Colonic mucosa (tissue), 4 donors: ENCODE data around the gene ACTL8. TPM values are rescaled to one million over a fixed set of nuclear protein-coding genes. Genes with fewer than 3 reads are reported as not detected.

Source experiments
- DNase-seq: peaks from one replicate; pipeline ENCODE4 v3.0.0-alpha.2; 2020
- H3K27ac ChIP-seq: fragments of 200-600 bp; one replicate; pipeline ENCODE4 v1.8.0; 2021
- H3K27me3 ChIP-seq: fragments of 200-600 bp; one replicate; pipeline ENCODE4 v1.8.0; 2021
- H3K36me3 ChIP-seq: fragments of 200-600 bp; one replicate; pipeline ENCODE4 v1.8.0; 2021
- H3K4me1 ChIP-seq: fragments of 200-600 bp; one replicate; pipeline ENCODE4 v1.8.0; 2021; ENCODE audit warnings: mild to moderate bottlenecking
- H3K4me3 ChIP-seq: fragments of 200-600 bp; one replicate; pipeline ENCODE4 v1.8.0; 2021
- H3K9ac ChIP-seq, 2 donors: one replicate each; pipeline ENCODE4 v1.7.0; 2013; ENCODE audit warnings: control low read depth in 2 of 2, low read depth in 2 of 2, low read length in 2 of 2
- H3K9me3 ChIP-seq: fragments of 200-600 bp; one replicate; pipeline ENCODE4 v1.8.0; 2021
- CTCF ChIP-seq: fragments of 200-600 bp; IDR thresholded peaks from one replicate; pipeline ENCODE4 v1.8.0; 2022; ENCODE audit warnings: antibody characterized with exemption, mild to moderate bottlenecking
- intact Hi-C: fragments of 100-400 bp; cut with DNase I; formaldehyde crosslinking; loops from one replicate; pipeline ENCODE4 v1.14.1; 2022
- total RNA-seq, 2 donors: library from RNA; stranded (reverse); fragmentation: NEBNext Ultra II Directional in 1 of 2; extraction: Animal tissue kit (Norgen Biotek cat#: 25700) in 1 of 2; gene quantifications; one replicate each; pipeline ENCODE4 v1.2.1, GENCODE V29; 2021
- donor health status: healthy.
- donor health status: DM: no; HTN: no; CAD: no.
- donor health status: DM: no; HTN: no; CAD: no.

Gene ACTL8
- total RNA-seq, 2 donors from 2014 or later = 0.13 to 2.8 TPM

- H3K4me1 ChIP-seq = no peaks in the 10 kb centered on the region
- intact Hi-C loops = no loop called here
- H3K9me3 ChIP-seq = no peaks in the 10 kb centered on the region
- H3K36me3 ChIP-seq = no peaks in the 10 kb centered on the region
- no peak for DNase-seq
- H3K4me3 ChIP-seq = no peak overlapping the region
- no peak overlapping the region for H3K9ac ChIP-seq
- no peaks in the 10 kb centered on the region for H3K27me3 ChIP-seq
- H3K27ac ChIP-seq = no peak overlapping the region
- no peak for TF ChIP-seq CTCF
These were observed 19.8 kb upstream of the ACTL8 start for GRCh38 chr1:17735348-17735747.

- TF ChIP-seq CTCF = no peak
- Histone ChIP-seq H3K36me3 (no peaks in the 10 kb centered on the region), H3K27ac (no peak overlapping the region), H3K9ac (no peak overlapping the region), H3K27me3 (no peaks in the 10 kb centered on the region), H3K4me1 (no peaks in the 10 kb centered on the region), H3K9me3 (no peaks in the 10 kb centered on the region), H3K4me3 (no peak overlapping the region)
- intact Hi-C loops = no loop called here
- no peak for DNase-seq
These were observed 19.3 kb upstream of the ACTL8 start for GRCh38 chr1:17735793-17736192.

GRCh38 chr1:17736625-17737024 lies 18.5 kb upstream of the ACTL8 start:
- Histone ChIP-seq H3K36me3 (no peaks in the 10 kb centered on the region), H3K9ac (no peak overlapping the region), H3K4me1 (no peaks in the 10 kb centered on the region), H3K27ac (no peak overlapping the region), H3K27me3 (no peaks in the 10 kb centered on the region), H3K9me3 (no peaks in the 10 kb centered on the region), H3K4me3 (no peak overlapping the region)
- no peak for DNase-seq
- TF ChIP-seq CTCF = no peak
- intact Hi-C loops = no loop called here

- no peaks in the 10 kb centered on the region for H3K4me1 ChIP-seq
- H3K4me3 ChIP-seq = no peak overlapping the region
- no peak overlapping the region for H3K9ac ChIP-seq
- no peak for TF ChIP-seq CTCF
- no peaks in the 10 kb centered on the region for H3K36me3 ChIP-seq
- intact Hi-C loops = no loop called here
- H3K27me3 ChIP-seq = no peaks in the 10 kb centered on the region
- no peak overlapping the region for H3K27ac ChIP-seq
- no peak for DNase-seq
- H3K9me3 ChIP-seq = no peaks in the 10 kb centered on the region
These were observed 16.1 kb upstream of the ACTL8 start for GRCh38 chr1:17739050-17739449.

- Histone ChIP-seq H3K27me3 (no peaks in the 10 kb centered on the region), H3K27ac (no peak overlapping the region), H3K9me3 (no peaks in the 10 kb centered on the region), H3K36me3 (no peaks in the 10 kb centered on the region), H3K4me3 (no peak overlapping the region), H3K4me1 (no peaks in the 10 kb centered on the region), H3K9ac (no peak overlapping the region)
- no peak for TF ChIP-seq CTCF
- intact Hi-C loops = no loop called here
- no peak for DNase-seq
These were observed 14.1 kb upstream of the ACTL8 start for GRCh38 chr1:17741052-17741451.

GRCh38 chr1:17742583-17742982 lies 12.6 kb upstream of the ACTL8 start:
- DNase-seq = no peak
- no peaks in the 10 kb centered on the region for H3K9me3 ChIP-seq
- H3K36me3 ChIP-seq = no peaks in the 10 kb centered on the region
- no peaks in the 10 kb centered on the region for H3K4me1 ChIP-seq
- no peak for TF ChIP-seq CTCF
- no peak overlapping the region for H3K4me3 ChIP-seq
- intact Hi-C loops = no loop called here
- no peak overlapping the region for H3K9ac ChIP-seq
- no peak overlapping the region for H3K27ac ChIP-seq
- no peaks in the 10 kb centered on the region for H3K27me3 ChIP-seq
